GM12865 (cell line): ENCODE data around the gene RCAN1.

Experiments
- DNase-seq: peaks from one replicate; pipeline ENCODE4 v3.0.0; 2010; ENCODE audit warnings: low read depth
- H3K4me3 ChIP-seq: 2 replicates; pipeline ENCODE4 v1.5.1; 2011; ENCODE audit warnings: mild to moderate bottlenecking, low read depth, low read length, control low read depth
- TF ChIP-seq, protein P1 (sequence below): IDR thresholded peaks from 2 replicates; pipeline ENCODE4 v1.5.1; 2011; ENCODE audit warnings: low read length, control low read depth, low read depth, inconsistent platforms; ENCODE audit not compliant: insufficient read depth; ENCODE audit errors: missing control alignments

Gene RCAN1

DNA sequence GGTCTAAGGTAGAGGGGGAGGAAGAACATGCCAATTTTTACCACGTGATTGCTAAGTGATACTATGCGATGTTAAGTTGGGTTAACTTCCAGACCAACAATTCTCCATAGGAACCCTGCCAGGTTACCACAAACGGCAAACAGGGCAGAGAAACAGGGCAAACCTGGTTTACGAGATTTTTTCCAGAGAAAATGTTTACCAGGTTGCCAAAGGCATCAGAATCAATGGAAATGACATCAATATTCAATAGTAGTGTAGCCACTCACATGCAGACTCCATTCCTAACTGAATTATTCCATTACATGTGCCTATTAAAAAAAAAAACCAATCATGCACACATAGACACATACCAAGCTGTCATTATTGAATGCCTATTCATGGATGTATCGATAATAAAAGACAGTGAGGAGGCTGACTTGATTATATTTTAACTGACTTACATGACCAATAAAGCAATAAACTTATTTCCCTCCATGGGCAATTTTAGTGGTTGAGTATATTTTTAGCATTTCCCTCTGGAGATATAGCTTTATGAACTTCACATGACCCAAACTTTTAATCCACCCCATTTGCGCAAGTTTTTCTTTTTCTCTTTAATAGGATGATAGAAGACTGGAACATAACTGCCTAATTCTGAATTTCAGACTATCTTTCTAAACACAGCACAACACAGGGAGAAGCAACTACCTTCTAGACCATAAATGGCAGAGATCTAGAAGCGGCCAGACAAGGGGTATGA is 62.4 kb downstream of the RCAN1 start:
- TF ChIP-seq, protein P1, sequence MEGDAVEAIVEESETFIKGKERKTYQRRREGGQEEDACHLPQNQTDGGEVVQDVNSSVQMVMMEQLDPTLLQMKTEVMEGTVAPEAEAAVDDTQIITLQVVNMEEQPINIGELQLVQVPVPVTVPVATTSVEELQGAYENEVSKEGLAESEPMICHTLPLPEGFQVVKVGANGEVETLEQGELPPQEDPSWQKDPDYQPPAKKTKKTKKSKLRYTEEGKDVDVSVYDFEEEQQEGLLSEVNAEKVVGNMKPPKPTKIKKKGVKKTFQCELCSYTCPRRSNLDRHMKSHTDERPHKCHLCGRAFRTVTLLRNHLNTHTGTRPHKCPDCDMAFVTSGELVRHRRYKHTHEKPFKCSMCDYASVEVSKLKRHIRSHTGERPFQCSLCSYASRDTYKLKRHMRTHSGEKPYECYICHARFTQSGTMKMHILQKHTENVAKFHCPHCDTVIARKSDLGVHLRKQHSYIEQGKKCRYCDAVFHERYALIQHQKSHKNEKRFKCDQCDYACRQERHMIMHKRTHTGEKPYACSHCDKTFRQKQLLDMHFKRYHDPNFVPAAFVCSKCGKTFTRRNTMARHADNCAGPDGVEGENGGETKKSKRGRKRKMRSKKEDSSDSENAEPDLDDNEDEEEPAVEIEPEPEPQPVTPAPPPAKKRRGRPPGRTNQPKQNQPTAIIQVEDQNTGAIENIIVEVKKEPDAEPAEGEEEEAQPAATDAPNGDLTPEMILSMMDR, result no peak
- no peak overlapping the region for H3K4me3 ChIP-seq
- DNase-seq, result no peak

DNA sequence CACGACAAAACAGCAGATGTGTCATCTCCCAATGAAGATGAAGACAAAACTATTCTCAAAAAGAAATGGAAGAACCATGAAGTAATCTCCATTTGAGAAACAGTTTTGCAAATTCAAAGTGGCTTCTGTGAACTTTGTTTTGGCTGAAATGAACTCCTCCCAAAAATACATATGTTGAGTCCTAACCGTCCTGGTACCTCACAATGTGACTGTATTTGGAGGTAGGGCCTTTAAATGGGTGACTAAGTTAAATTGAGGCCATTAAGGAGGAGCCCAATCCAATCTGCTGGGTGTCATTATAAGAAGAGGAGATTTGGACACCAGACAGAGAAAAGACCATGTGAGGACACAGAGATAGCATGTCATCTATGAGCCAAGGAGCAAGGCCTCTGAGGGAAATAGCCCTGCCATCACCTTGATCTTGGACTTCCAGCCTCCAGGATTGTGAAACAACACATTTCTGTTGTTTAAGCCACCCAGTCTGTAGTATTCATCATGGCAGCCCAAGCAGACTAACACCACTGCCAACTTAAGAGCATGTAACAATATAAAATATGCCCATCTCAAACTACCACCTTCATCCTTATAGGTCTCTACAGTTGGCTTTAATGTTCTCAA is 64.6 kb downstream of the RCAN1 start:
- no peak overlapping the region for H3K4me3 ChIP-seq
- TF ChIP-seq, protein P1, result no peak
- DNase-seq, result no peak

DNA sequence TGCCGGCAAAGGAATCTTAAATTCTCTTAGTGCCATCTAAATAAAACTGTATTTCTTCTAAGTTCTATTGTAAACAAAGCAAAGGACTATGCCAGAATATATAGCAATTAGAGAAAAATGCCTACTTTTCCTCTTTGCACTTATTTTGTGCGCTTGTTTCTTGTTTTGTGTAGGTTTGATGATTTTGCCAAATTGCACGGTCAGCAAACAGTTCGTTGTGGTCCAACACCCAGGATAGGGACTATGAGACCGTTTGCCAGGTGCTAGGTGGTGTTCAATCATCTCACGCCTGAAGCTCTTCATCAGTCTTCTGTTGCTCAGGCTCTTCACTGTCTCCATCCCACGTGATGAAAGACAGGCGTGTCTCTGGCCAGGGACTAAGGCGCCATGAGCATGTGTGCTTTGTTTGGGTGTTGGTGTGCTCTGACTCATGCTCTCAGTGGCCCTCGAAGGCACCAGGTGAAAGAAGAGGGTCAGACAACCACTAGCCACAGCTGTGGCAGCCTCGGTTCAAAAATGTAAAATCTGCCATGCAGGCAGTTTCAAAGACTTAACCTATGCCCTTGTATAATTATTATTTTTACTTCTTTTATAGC is 66.0 kb downstream of the RCAN1 start:
- H3K4me3 ChIP-seq, result no peak overlapping the region
- no peak for DNase-seq
- TF ChIP-seq, protein P1, result no peak

DNA sequence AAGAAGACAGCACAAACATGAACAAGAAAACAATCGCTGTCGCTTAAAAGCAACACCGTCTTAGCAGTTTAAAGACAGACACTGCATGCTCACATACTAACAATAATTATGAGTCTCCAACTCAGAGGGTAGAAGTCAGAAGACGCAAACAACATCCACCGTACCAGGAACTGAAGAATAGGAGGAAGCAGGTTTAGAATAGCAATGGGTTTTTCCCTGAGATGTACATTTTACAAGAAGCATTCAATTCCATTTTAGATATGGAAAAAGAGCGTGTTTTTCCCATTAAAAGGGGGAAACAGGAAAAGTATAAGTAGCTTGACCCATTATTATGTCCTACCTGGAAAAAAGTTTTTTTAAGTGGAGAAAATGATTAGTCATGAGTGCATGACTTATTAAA is 68.4 kb downstream of the RCAN1 start:
- TF ChIP-seq, protein P1, result no peak
- DNase-seq, result no peak
- no peak overlapping the region for H3K4me3 ChIP-seq

DNA sequence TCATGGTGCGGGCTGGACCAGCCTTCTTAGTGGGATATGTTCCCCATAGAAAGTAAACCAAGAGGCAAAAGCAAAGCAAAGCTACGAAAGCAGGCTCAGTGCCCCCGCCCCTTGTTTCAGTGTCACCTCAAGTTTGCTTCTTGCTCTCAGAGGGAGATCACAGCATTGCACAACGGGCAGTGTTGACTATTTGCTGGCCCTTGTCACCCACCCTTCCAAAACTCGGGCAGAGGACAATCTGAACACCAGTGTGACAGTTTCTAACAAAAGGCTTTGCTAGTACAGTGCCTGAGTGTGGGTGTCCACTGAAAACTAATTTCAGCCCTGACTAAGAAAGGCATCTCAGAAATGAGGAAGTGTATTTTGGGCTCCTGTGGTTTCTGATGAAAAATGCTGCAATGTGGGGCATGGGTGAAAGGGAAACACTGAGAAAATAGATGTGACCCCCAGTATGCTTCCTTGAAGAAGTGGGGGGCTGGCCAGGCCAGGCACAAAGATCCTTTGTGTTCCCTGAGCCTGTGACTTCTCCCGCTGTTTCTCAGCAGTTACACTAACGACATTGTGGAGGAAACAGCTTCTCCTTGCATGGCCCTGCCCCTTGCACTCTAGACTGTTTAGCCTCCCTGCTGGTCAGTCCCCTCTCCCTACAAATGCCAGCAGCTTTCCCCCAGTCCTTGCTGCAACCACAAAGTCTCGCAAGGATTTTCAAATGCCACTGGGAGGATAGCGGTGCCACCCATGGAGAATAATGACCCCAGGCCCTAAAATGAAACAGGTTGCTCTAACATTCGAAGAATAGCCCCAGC is 69.6 kb downstream of the RCAN1 start:
- DNase-seq, result peak; percentile 86
- H3K4me3 ChIP-seq, result peak overlapping the region; percentile 50
- TF ChIP-seq, protein P1, result no peak

DNA sequence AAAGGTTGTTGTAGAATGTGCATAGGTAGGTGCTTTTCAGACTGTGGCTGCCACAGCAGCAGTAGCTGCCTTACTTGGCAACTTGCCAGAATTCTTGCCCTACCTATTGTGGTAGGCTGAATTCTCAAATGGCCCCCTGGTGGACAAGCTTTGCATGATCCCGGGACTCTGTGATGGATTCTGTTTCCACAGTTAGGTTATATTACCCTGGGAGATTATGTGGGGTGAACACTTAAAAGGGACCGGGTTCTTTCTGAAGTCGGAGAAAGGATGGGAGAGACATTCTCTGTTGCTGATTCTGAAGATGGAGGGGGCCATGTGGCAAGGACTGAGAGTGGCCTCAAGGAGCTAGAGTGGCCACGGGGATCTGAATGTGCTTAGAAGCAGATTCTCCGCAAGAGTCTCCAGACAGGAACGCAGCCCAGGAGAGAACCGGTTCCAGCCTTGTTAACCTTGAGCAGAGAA is 70.8 kb downstream of the RCAN1 start:
- DNase-seq, result peak; percentile 91
- H3K4me3 ChIP-seq, result no peak overlapping the region
- TF ChIP-seq, protein P1, result peak; percentile 54
